HG02610 (cell line): ENCODE measurements around the gene ERC2.
"Not testable (repeated sequence)": the region's sequence is repeated elsewhere in the genome, so short reads cannot be mapped to it uniquely, and the experiment has no call there.

Experiments used
- ATAC-seq: cut with Tn5 transposase; IDR thresholded peaks from one replicate; pipeline ENCODE4 v1.9.1; 2021; ENCODE audit warnings: mild to moderate bottlenecking, moderate library complexity; ENCODE audit not compliant: unreplicated experiment

ERC2 gene

DNA sequence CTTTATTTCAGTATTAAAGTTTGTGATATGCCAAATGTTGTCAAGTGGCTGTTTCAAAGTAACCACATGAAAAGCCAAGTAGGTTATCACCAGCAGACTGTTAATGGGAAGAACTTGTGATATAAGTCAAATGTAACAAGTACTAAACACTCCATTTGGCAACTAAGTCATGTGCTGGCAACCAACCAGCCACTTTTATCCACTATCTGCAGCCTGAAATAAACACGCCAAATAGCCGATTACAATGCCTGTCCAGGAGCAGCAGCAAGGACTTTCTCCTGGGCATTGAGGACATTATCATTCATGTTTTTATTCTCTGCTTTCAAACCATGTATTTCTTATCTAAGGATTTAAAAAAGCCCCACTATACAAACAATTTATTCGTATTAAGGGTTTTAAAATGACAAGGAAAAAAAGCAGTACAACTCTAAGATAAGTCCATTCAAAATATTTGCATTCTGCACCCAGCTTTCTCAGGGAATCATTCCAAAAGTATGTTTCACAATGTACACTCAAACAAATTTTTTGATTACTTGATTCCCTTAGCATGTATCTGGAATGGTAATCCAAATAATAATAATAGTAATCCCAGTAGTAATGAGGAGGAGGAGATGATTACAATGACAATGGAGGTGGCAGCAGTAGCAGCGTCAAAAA lies 448.6 kb downstream of the ERC2 start:
- ATAC-seq: no peak

DNA sequence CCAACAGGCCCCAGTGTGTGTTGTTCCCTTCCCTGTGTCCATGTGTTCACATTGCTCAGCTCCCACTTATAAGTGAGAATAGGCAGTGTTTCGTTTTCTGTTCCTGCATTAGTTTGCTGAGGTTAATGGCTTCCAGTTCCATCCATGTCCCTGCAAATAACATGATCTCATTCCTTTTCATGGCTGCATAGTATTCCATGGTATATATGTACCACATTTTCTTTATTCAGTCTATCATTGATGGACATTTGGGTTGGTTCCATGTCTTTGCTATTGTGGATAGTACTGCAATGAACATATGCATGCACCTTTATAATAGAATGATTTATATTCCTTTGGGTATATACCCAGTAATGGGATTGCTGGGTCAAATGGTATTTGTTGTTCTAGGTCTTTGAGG lies 452.9 kb downstream of the ERC2 start:
- not testable (repeated sequence) for ATAC-seq

DNA sequence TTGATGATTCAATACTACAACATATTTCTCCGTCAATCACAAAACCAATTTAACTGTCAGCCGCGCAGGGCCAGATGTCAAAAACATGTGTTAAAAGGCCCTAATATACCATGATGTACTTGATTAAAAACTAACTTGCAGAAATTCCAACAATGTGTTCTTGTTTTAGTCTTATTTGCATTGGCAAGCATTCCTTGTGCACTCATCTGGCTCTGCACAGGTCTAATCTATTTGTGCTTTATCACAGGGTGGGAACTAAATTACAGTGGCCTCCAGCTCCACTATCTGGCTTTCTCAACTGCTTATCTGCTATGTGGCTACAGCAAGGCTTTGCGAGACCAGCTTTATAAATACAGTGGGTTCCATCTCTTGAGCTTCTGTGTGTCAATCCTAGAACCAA lies 455.5 kb downstream of the ERC2 start:
- no peak for ATAC-seq

DNA sequence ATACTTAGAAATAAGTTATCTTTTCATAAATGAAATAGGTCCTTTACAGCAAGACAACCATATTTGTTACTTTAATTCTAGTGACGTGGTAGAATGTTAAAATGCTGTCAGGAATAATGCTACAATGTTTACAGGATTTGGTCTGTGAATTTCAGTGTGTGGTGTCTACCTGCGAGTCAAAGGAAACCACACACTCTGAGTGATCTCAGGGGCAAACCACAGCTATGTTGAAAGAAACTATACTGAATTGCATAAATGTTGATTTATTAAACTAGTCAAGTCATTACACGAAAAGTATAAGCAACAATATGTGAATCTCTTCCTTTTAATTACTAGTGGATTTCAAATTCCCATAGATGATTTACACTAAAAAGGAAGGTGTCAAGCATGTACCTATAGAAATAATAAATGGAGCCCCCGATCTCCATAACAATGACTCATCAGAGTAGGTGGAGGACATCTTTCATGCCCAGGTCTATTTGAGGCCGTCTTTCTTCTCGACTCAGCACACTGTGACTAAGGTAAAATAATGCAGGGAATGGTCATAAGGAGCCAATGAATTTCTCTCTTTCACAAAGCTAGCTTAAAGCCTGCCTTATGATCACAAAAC lies 463.0 kb downstream of the ERC2 start:
- no peak for ATAC-seq

DNA sequence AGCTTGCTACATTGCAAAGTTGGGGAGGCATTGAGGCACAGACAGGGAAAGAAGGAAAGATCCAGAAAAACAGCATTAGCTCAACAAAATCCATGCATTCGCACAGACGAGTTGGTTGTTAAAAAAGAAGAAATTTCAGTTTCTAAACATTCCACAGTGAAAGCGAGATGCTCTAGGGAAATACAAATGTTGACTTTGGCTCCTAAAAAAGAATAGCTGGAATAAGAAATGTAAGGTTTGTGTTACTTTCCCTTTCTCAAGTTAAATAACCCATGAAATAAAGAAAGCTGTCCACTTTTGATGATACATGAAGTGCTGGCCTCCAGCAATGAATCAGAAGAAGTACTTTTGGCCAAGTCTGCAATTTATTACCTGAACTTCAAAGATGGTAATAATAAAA lies 465.1 kb downstream of the ERC2 start:
- no peak for ATAC-seq

DNA sequence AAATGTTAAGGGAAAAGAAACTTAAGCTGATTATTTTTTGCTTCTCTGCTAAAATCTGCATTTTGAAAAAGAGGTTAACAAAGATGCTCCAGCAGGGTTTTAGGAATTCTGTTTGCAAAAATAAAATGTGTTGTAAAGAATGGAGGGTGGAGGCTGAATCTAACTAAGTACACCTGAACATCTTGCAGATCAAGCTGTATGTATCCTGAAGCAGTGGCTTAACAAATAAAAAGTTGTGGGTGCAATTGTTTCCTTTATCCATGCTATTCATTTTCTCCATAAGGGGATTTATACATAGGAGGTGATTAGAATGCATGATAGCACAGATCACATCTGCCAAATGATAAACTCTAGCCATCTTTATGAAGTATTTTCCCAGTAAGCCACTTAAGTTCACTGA lies 466.3 kb downstream of the ERC2 start:
- ATAC-seq: no peak

DNA sequence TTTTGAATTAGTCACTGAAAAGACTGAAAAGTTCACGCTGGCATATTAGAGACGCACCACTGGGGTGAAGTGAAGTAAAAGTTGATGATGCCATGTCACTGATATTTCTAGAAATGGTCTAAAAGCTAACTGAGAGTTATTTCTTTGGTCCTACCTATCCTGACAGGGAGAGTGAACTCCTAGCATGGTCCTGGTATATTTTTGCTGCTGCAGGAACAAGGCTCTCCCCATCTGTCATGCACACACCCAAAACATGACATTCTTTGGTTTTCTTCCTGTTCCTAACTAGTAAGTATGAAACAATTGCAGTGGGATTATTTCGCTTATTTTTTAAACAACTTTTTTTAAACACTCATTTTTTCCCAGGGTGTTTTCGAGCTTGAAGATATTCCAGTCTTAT lies 466.7 kb downstream of the ERC2 start:
- ATAC-seq: no peak

DNA sequence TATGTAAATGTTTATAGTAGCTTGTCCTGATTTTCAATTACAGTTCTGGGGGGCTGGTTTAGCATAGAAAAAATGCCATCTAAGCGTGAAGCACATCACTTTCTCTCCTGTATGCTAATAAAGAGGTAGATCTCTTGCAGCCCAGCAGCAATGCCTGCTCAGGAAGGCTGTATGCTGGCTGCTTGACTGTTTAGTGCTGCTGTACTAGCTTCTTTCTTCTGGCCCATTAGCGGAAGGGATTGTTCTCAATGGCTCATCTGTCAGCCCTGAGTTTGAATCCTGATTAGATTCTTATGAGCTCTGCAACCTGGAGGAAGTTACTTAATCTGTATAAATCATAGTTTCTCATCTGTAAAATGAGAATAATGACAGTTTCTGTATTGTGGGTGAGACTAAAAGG lies 478.9 kb downstream of the ERC2 start:
- no peak for ATAC-seq

DNA sequence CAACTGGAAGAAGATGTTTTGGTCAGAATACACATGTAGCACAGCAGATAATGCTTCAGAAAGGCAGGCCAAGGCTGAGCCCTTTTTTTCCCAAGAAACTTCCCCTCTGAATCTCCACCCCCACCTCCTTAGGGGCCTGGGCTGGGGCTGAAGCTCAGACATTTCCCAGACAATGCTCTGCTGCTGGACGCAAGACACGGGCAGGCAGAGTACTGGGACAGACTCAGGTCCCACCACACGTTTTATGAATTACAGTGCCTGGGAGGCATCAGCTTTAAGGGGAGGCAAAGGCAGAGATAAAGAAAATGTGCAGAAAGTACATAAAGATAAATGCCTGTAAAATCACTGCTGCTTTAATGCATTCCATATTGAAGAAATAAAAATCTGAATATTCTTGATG lies 479.4 kb downstream of the ERC2 start:
- ATAC-seq: no peak

DNA sequence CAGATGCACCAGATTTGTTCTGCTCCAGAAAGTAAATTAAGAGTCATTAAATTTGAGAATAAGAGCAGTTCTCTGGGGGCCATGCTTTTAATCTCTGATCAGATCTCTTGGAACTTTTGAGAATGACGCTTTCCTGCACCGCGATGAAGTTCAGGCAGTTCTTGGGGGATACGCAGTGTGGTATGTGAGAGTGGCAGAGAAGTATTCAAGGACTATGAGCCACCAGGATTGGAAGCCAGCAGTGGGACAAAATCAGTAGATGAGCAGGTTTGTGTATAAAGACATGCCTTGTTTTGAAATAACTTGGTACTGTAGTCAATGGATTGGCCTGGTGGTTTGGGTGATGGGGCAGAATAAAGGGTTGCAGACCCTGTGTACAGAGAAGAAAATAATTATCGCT lies 483.6 kb downstream of the ERC2 start:
- no peak for ATAC-seq

DNA sequence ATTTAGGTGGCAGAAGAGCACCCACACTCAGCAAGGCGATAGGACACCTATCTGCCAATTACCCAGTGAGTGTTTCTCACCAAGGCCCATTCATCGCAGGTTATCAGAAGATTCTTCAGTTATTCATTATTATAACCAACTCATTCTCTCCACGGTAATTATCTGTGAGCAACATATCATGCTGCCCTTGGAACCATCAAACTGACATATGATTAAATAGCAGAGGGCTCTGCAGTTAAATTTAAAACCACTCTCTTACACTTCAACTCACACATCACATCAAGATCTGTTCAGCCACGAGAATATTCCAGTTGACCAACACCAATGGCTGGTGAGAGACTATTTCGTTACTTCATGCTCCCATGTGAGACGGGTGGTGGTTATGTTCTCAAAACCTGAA lies 489.3 kb downstream of the ERC2 start:
- no peak for ATAC-seq

DNA sequence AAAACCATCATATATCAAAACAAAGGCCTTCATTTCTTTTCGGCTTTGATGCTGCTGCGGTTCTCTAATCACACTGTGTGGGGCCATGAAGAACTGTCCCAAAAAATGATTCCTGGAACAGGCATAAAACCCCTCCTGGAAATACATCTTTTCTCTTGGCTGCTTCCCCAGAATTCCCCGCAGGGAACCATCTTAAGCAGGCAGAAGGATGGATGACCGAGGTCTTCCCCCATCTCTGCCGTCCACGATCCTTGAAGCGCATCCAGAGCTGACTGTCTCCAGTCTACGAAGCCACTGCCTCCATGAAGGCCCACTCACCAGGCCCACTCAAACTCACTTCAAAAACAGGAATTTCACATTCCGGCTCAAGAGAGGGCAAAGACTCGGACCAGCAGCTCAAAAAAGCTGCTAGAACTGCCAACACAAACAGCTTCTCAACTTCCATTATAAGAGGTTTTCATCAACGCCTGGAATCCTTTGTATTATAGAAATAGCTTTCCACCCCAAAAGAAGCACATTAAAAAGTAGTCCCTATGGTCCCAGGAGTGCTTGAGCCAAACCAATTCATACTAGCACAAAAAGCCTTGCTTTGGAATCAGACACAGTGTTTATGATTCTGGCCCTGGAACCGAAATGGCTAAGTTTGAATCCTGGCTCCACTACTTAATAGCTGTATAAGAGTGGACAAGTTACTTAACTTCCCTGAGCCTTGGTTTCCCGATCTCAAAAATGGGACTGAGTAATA lies 493.7 kb downstream of the ERC2 start:
- no peak for ATAC-seq

DNA sequence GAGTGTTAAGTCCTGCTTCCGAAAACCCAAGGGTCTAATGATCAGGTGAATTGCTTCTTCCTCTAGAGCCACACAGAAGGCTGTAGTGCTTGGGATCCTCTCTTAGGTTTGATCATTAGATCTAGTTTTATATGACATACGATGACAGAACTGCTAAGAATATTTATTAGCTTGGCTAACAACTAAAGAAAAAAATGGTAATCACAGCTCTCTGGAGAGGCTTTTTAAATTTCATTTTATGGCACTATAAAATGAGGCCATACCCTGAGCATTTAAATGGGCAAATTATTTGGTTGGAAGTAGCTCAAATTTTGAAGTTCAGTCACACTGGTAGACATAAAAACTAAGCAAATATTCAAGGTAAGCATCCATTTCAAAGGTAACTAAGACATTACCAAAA lies 498.6 kb downstream of the ERC2 start:
- ATAC-seq: no peak

DNA sequence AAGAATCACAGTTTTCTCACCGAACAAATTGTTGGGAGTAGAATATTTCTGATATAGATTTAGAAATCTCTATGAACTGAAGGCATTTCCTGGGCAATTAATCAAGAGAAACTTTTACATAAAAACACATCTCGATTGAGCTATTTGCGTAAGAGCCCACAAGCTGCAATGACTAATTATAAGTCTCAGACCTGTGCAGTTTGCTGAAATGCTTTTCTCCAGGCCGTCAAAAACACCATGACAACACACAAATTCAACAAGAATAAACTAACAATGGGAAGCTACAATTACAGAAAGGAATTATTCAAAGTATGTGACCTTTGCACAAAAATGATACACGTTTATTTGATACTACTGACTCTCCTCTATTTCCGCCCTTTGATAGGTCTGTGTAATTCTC lies 499.9 kb downstream of the ERC2 start:
- ATAC-seq: no peak

DNA sequence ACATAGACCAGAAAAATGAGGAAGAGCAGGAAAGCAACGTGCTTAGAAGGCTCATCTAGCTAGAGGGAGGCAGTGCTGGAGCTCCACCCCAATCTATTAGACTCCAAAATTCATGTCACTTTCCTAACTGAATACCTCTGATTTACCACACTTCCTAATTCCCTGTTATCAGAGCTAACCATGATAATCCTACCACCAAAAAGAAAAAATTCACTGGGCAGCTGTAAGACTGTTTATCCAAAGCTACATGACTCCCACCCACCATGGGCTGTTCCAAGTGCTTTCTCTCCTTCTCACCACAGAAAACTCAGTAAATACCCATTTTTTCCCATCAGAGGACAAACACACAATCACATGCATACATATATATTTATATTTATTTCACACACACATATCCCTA lies 501.7 kb downstream of the ERC2 start:
- no peak for ATAC-seq

DNA sequence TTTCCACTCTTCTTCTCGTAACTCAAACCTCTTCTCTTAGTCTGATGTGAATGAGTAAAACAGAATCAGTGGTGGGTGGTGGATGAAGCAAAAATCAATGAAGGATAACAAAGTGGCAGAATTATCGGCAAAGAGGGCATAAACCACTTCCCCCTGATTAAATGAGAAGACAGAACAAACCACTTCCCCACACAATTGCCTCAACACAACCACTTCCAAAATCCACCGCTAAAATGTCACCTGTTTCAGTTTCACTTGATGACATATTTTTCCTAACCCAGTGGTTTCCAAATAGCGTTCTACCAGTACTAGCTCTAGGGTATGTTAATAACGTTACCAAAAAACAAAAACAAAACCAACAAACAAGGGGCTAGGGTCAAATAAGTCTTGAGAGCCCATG lies 502.5 kb downstream of the ERC2 start:
- ATAC-seq: no peak

DNA sequence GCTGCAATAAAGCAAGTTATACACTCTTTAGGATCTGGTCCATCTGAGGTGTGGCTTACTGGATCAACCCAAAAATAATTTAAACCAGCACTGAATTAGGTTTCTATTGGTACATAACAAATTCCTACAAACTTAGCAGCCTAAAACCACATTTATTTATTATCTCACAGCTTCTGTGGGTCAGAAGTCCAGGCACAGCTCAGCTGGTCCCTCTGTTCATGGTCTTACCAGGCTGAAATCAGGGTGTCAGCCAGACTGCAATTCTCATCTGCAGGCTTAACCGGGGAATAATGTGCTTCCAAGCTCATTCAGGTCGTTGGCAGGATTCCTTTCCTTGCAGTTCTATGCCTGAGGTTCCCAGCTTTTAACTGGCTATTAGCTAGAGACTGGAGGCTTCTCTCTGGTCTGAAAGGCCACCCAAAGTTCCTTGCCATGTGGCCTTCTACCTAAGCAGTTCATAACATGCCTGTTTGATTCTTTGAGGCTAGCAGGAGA lies 503.7 kb downstream of the ERC2 start:
- no peak for ATAC-seq

DNA sequence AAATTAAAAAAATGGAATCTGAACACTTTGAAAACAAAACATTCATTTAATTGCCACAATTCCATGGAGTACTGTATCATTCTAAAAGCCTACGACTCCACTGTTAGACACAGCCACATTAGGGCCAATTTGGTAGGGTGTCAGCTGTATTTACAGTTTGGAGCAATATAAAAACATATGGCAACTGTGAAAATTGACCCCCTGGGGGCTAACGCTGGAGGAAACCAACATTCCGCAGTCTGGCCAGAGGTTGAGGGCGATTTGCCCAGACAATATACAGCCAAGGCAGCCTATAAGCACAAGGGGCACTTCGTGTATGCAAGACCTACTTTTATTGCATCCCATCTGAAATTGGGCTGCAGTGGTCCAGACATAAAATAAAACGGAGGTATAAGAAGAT lies 504.7 kb downstream of the ERC2 start:
- ATAC-seq: no peak

DNA sequence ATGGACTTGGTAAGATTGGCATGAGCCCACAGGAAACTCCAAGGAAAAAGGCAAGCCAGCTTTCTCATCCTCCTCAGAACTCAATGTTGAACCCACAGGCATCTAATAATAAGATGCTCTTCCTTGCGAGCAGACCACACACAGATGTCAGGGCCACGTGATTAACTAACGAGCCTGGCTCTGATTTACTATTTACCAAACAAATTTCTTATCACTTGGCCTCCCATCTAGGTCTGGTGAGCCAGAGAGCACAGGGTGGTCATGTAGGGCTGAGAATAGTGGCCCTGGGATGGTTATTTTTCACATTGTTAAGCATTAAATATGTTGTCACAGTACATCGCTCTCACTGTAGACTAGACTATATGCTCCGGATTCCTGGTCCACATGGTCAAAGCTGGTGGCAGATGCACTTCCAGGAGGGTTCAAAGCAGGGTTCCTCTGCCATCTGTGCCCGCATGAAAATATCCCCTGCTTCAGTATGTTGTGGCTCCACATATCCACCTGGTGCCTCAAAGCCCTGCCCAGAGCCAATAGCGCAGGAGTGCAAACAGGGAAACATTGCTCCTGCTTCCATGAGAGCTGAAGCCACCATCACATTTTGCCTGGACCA lies 508.7 kb downstream of the ERC2 start:
- no peak for ATAC-seq

DNA sequence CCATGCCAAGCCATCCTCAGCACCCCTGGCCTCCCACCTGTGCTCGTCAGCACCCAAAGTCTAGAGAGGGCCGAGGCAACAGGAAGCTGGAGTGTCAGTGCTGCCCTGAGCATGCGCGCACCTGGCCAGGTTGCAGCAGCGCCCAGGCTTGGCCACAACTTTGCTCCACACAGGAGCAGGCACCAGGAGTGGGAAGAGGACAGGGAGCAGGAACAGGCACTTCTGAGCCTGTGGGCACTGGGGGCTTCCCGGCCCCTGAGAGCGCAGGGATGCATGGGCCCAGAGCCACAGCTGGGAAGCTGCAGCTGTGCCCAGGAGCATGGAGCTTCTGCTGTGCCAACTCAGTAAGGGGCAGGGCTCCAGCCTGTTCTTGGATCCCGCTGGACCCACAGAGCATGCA lies 509.7 kb downstream of the ERC2 start:
- ATAC-seq: no peak

DNA sequence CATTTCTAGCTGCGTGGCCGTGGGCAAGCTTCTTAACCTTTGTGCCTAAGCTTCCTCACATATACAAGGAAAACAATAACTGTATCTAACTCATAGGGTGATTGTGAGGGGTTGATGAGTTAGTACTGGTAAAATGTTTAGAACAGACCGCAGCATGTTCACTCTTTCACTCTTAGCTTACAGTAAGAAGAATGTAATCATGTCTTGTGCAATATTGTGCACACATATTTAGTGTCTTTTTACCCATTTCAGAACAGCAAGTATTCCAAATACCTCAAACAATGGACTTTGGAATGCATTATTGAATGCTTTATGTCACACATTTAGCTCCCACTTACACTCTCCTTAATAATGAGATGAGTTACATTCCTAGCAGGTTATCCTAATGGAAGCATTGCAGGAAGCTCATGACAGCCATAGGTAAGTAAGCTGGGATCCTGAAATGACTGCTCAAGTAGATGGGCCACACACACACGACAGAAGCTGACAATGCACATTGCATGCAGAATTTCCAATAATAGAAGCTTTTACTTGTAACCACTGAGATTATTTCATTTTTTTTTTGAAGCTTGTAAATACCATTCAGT lies 512.3 kb downstream of the ERC2 start:
- ATAC-seq: no peak
